Heart right ventricle (tissue), 16 donors: ENCODE results near the gene DEFB129. TPM values are rescaled to one million over a fixed set of nuclear protein-coding genes. Genes with fewer than 3 reads are reported as not detected.
A peak's percentile ranks its signal among the peaks of the same experiment; 100 is the strongest.

Source experiments
- ATAC-seq, 8 donors: fragments of 200-7000 bp; cut with Tn5 transposase; one replicate each; pipeline ENCODE4 v1.9.1; 2020; ENCODE audit warnings: mild to moderate bottlenecking in 8 of 8, moderate library complexity in 8 of 8, moderate number of reproducible peaks in 1 of 8
- DNase-seq, 2 donors: peaks; one replicate each; pipeline ENCODE4 v3.0.0-alpha.2; 2020
- H3K27ac ChIP-seq, 10 donors: fragments of 200-600 bp; sonication (generic) in 2 of 10; one replicate each; pipeline versions ENCODE4 v1.5.0 to v1.8.0; 2020 to 2022; ENCODE audit warnings: mild to moderate bottlenecking in 3 of 10
- H3K27me3 ChIP-seq, 7 donors: fragments of 200-600 bp; one replicate each; pipeline ENCODE4 v1.8.0; 2021 to 2022; ENCODE audit warnings: mild to moderate bottlenecking in 2 of 7
- H3K36me3 ChIP-seq, 9 donors: fragments of 200-600 bp; sonication (generic) in 1 of 9; one replicate each; pipeline versions ENCODE4 v1.5.0 to v1.8.0; 2020 to 2022; ENCODE audit warnings: mild to moderate bottlenecking in 2 of 9
- H3K4me1 ChIP-seq, 9 donors: fragments of 200-600 bp; sonication (generic) in 1 of 9; one replicate each; pipeline versions ENCODE4 v1.5.0 to v1.8.0; 2020 to 2022; ENCODE audit warnings: mild to moderate bottlenecking in 4 of 9
- H3K4me3 ChIP-seq, 10 donors: fragments of 200-600 bp; sonication (generic) in 2 of 10; one replicate each; pipeline versions ENCODE4 v1.5.0 to v1.8.0; 2020 to 2022; ENCODE audit warnings: mild to moderate bottlenecking in 7 of 10, moderate library complexity in 2 of 10
- H3K9me3 ChIP-seq, 11 donors: fragments of 200-600 bp in 10 of 11; sonication (generic) in 2 of 11; one replicate each; pipeline versions ENCODE4 v1.5.0 to v1.8.0; 2013 to 2022; ENCODE audit warnings: mild to moderate bottlenecking in 2 of 11, control low read depth in 1 of 11, moderate library complexity in 1 of 11
- WGBS, 2 donors: extraction: QIAGEN DNeasy Blood & Tissue Kit; methylation state at CpG; one replicate each; pipeline ENCODE4 v1.1.7; 2013; ENCODE audit warnings: inconsistent platforms in 1 of 2; 5-methylcytosine and 5-hydroxymethylcytosine counted together
- intact Hi-C, 10 donors: fragments of 100-400 bp; cut with DNase I; formaldehyde crosslinking; loops; one replicate each; pipeline versions ENCODE4 v1.11.1 to v1.14.2; 2022
- polyA plus RNA-seq, 2 donors: library from polyadenylated mRNA; stranded (reverse); fragments of 200-250 nt; gene quantifications; one replicate each; pipeline ENCODE4 v1.2.3, GENCODE V29; 2013
- total RNA-seq, 10 donors: library from RNA; stranded (reverse); fragmentation: NEBNext Ultra II Directional in 3 of 10; extraction: Animal tissue kit (Norgen Biotek cat#: 25700) in 3 of 10; gene quantifications; one replicate each; pipeline versions ENCODE4 v1.2.1 to v1.2.4, GENCODE V29; 2021 to 2023
- TF ChIP-seq, protein P1 (sequence below), 9 donors: fragments of 200-600 bp; sonication (generic) in 2 of 9; IDR thresholded peaks; one replicate each; pipeline versions ENCODE4 v1.5.0 to v1.8.0; 2021 to 2022; ENCODE audit warnings: antibody characterized with exemption in 9 of 9, mild to moderate bottlenecking in 5 of 9, moderate library complexity in 1 of 9
- donor health status: Arrhythmogenic right ventricular cardiomyopathy.
- donor health status: ischemic (EF 13 %, LVEDD 7.1; RV severe dilation, severe dysfunction).
- donor health status: healthy with polysubstance abuse.
- donor health status: DM: no; HTN: yes; CAD: no.
- donor health status: DM: no; HTN: no; CAD: no.
- donor health status: ischemic (EF 25% LVEDD 6.9; RV normal size, moderate dysfunction).
- donor health status: ischemic (EF 25% LVEDD 5.7; RV mildly dilated, moderate dysfunction).
- donor health status: healthy.
- donor health status: DM: yes; HTN: yes; CAD: no.
- donor health status: Ischemic cardiomyopathy.
- donor health status: ischemic (EF 35%, LVEDD 5.7; RV mildly dilated, moderate dysfunction).
- donor health status: nonischemic (EF 11% LVEDD 7.7; RV severe dilation, severe dysfunction).
- donor health status: DM: yes; HTN: yes; CAD: no.
- donor health status: PGD.
- donor health status: ischemic (EF 29% LVEDD 5.4; RV normal size, mild dysfunction).
- donor health status: nonischemic (EF 23%, LVEDD 6.1; RV moderate dilation, normal function).

DEFB129 gene
- total and polyA plus RNA-seq, 12 donors = not detected

DNA sequence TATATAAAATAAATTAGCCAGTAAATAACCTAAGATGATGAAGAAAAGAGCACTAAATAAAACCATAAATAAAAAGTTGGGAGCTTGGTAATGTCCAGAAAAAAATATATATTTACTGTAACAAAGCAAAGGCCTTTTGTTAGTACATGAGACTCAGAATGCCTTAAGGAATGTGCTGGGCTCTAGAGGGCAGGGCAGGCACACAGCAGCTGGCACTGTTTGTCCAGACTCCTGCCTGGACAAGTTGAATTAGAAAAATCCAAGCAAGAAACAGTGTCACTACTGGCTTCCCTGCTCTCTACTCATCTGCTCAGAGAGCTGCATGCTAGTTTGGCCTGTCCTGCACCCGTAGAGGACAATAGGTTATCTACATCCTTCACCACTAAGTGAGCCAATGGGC lies 8.8 kb downstream of the DEFB129 start:
- Histone ChIP-seq H3K9me3 (no peaks in the 10 kb centered on the region), H3K36me3 (no peaks in the 10 kb centered on the region), H3K4me1 (peaks cover 0 to 7% (median 0%) of the 10 kb centered on the region in 9 donors), H3K27me3 (peaks cover 0 to 7% (median 4%) of the 10 kb centered on the region in 7 donors), H3K27ac (no peak overlapping the region), H3K4me3 (no peak overlapping the region)
- peak in 4 of 8 donors; percentile 48 to 66 (median 62) for ATAC-seq
- no peak for DNase-seq
- TF ChIP-seq, protein P1, sequence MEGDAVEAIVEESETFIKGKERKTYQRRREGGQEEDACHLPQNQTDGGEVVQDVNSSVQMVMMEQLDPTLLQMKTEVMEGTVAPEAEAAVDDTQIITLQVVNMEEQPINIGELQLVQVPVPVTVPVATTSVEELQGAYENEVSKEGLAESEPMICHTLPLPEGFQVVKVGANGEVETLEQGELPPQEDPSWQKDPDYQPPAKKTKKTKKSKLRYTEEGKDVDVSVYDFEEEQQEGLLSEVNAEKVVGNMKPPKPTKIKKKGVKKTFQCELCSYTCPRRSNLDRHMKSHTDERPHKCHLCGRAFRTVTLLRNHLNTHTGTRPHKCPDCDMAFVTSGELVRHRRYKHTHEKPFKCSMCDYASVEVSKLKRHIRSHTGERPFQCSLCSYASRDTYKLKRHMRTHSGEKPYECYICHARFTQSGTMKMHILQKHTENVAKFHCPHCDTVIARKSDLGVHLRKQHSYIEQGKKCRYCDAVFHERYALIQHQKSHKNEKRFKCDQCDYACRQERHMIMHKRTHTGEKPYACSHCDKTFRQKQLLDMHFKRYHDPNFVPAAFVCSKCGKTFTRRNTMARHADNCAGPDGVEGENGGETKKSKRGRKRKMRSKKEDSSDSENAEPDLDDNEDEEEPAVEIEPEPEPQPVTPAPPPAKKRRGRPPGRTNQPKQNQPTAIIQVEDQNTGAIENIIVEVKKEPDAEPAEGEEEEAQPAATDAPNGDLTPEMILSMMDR (IDR thresholded peaks at IDR 0.05) = peak in 5 of 9 donors; percentile 22 to 57 (median 40)
- WGBS, 2 donors = 49 to 62% methylated on average over 1 of the region's 1 CpG
- intact Hi-C loops = no loop called here

DNA sequence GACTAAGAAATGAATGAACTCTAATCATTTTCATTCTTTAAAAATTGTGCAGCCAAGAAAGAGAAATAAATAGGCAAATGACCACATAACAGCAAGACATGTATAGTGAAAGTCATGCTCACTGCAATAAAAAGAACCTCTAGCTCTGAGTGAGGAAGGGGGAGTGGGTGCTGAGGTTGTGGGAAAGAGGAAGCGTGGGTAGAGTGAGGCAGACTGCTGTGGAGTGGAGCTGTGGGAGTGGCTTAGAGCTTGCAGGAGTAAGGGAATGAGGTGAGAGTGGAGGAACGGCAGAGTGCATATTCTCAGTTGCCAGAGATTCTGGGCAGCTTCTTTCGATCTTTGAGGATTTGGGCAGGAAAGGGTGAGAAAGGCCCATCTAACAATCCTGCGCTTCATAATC lies 10.4 kb downstream of the DEFB129 start:
- ATAC-seq (peak in 2 of 8 donors; percentile 42 to 46), DNase-seq (no peak)
- intact Hi-C loops = no loop called here
- Histone ChIP-seq H3K9me3 (no peaks in the 10 kb centered on the region), H3K4me3 (peak overlapping the region in 1 of 10 donors; percentile 24), H3K27ac (peak overlapping the region in 1 of 10 donors; percentile 54), H3K36me3 (no peaks in the 10 kb centered on the region), H3K27me3 (peaks cover 0 to 13% (median 6%) of the 10 kb centered on the region in 7 donors), H3K4me1 (peaks cover 0 to 7% (median 0%) of the 10 kb centered on the region in 9 donors)
- TF ChIP-seq, protein P1 (IDR thresholded peaks at IDR 0.05) = no peak
- 54 to 71% methylated on average over 4 of the region's 4 CpGs for WGBS, 2 donors

DNA sequence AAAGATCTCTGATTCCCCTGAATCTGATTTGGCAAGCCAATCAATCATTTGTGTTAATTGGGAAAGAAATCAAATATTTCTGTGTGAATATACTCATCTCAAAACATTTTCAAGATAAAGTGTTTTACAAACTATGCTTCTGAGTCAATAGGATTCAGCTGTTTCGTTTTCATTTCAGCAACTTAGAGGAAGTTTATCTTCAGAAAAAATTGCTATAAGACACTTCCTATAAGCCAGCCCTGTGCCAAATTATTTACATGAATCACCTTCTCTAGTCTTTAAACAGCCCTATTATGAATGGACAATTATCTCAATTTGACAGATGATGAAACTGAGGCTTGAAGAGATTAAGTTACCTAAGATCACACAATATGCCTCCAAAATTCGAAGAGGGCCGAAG lies 10.9 kb downstream of the DEFB129 start:
- peak overlapping the region in 1 of 10 donors; percentile 24 for H3K4me3 ChIP-seq

DNA sequence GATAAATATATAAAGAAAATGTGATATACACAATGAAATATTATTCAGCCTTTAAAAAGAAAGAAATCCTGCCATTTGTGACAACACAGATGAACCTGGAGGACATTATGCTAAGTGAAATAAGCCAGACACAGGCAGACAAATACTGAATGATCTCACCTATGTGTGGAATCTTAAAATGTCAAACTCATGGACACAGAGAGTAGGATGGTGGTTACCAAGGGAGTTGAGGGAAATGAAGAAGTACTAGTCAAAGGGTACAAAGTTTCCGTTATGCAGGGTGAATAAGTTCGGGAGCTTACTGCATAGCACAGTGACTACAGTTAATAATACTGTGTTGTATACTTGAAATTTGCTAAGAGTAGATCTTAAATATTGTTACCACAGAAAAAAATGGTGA lies 15.8 kb downstream of the DEFB129 start:
- WGBS, 2 donors = 83 to 89% methylated on average over 2 of the region's 2 CpGs
- intact Hi-C loops = no loop called here
- H3K4me1 ChIP-seq = peaks cover 0 to 3% (median 0%) of the 10 kb centered on the region in 9 donors
- DNase-seq = no peak
- ATAC-seq = no peak
- peaks cover 0 to 9% (median 0%) of the 10 kb centered on the region in 11 donors for H3K9me3 ChIP-seq
- H3K4me3 ChIP-seq = no peak overlapping the region
- TF ChIP-seq, protein P1 (IDR thresholded peaks at IDR 0.05) = no peak
- H3K27me3 ChIP-seq = peaks cover 0 to 19% (median 6%) of the 10 kb centered on the region in 7 donors
- H3K36me3 ChIP-seq = no peaks in the 10 kb centered on the region
- no peak overlapping the region for H3K27ac ChIP-seq

More for the DNA sequence above, 10.9 kb downstream of the DEFB129 start:
- no peaks in the 10 kb centered on the region for H3K9me3 ChIP-seq
- H3K27me3 ChIP-seq = peaks cover 0 to 13% (median 6%) of the 10 kb centered on the region in 7 donors
- no peaks in the 10 kb centered on the region for H3K36me3 ChIP-seq
- TF ChIP-seq, protein P1 (IDR thresholded peaks at IDR 0.05) = no peak
- H3K27ac ChIP-seq = peak overlapping the region in 1 of 10 donors; percentile 54
- intact Hi-C loops = no loop called here
- WGBS, 2 donors = 73 to 78% methylated on average over 3 of the region's 3 CpGs
- ATAC-seq = no peak
- H3K4me1 ChIP-seq = peaks cover 0 to 7% (median 0%) of the 10 kb centered on the region in 9 donors
- no peak for DNase-seq
